GM18951 (cell line): ENCODE measurements around the gene CORO7.

Experiments
- POLR2A ChIP-seq: IDR thresholded peaks from 4 replicates; pipeline ENCODE4 v1.6.1; 2011; ENCODE audit warnings: mild to moderate bottlenecking; ENCODE audit not compliant: insufficient read length, insufficient read depth; ENCODE audit errors: extremely low read depth
- in situ Hi-C: fragments of 300-500 bp; cut with MboI; formaldehyde crosslinking; loops from one replicate; pipeline ENCODE4 v1.12.0; 2022; ENCODE audit warnings: low sequenced_read_pairs, mixed read lengths, inconsistent platforms; ENCODE audit not compliant: unreplicated experiment

Gene CORO7

GRCh38 chr16:4416200-4417032 lies at the start of gene CORO7:
Gene CORO7 (minus strand): TSS chr16:4416596. CDS start chr16:4416518, 78 bp downstream.
- TF ChIP-seq POLR2A: peak; percentile 73
- in situ Hi-C loops: no loop called here

GRCh38 chr16:4463522-4464163 lies 47.2 kb upstream of the CORO7 start:
- in situ Hi-C loops: no loop called here
- no peak for TF ChIP-seq POLR2A

DNA sequence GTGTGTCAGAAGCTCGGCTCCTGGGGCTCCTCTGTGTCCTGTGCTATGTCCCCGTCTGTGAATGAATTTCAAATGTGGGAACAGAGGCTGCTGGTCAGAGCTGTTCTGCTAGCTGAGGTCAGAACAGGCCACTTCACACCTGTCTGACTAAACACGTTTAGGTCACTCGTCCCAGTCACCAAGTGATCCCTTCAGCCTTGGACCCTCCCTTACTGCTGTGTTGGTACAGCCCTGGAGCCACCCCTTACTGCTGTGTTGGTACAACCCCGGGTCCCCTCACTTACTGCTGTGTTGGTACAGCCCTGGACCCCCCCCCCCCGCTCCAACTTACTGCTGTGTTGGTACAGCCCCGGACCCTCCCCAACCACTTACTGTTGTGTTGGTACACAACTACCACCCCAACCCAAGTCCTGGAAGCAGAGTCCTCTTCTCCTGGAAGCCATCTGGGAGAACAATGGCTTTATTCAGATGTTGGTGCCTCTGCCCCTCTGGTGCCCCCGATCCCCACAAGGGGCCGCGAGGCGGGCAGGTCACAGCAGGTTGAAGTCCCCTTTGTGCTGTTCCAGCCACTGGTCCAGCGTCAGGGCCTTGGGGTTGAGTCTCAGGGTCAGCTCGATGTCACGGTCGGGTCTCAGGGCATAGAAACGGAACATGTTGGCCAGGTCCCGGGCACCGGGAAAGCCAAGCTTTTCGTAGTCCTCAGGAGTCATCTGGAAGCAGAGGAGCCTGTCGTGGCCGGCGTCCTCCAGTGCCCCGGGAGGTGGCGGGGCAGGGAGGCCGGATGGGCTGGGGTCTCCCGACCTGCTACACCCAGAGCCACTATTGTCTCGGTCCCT lies 45.1 kb upstream of the CORO7 start:
- in situ Hi-C loops: no loop called here
- no peak for TF ChIP-seq POLR2A

DNA sequence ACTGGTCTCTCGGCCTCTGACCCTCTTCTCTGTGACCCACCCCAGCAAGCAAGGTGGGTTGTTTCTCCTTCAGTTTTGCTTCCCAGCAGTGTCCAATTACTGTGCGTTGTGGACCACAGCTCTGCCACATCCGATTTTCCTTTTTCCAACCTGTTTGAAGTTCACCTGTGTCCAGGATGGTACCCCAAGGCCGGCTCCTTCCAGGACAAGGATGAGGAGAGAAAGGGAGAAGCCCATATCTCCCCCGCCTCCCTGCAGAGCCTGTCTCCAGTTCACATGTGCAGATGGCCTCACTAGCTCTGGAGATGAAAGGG lies 44.5 kb upstream of the CORO7 start:
- TF ChIP-seq POLR2A: no peak
- in situ Hi-C loops: no loop called here

DNA sequence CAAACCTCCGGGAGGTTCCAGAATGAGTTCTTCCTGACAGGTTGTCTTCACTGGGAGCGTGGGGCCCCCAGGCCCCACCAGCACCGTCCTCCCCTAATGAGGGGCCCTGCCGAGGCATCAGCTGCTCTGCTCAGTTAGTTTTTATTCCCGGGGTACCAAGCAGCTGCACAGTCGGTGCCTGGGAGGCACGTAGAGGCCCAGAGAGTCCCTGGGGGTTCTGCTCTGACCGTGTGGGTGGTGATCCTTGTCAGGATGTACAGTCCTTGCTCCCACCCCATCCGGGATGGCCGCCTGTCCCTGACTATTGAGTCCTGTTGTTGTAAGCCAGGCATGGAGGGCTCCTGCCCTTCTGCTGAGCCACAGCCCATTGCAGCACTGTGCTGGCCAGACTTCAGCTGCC lies 39.6 kb upstream of the CORO7 start:
- TF ChIP-seq POLR2A: no peak
- in situ Hi-C loops: no loop called here

DNA sequence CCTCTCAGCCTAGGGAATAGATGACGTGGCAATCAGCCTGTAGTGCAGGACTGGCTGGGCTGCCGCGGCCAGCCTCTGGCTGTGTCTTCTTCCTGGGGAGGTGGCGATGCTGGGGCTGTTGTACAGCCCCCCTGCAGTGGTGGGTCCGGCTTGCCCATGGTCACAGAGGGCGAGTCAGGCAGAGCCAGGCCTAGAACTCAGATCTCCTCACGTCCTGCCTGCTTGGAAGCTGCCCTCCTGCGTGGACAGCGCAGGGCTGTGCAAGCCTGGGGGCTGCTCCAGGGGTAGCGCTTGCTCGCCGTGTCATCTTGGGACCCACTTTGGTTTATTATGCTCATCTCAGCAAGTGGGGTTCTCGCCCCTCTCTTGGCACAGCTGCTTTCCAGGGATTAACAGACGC lies 38.7 kb upstream of the CORO7 start:
- in situ Hi-C loops: no loop called here
- TF ChIP-seq POLR2A: no peak

- in situ Hi-C loops: no loop called here
- no peak for TF ChIP-seq POLR2A
Measured at GRCh38 chr16:4454623-4455022, 38.2 kb upstream of the CORO7 start.

GRCh38 chr16:4452674-4453073 lies 36.3 kb upstream of the CORO7 start:
- in situ Hi-C loops: no loop called here
- TF ChIP-seq POLR2A: no peak

- in situ Hi-C loops: no loop called here
- TF ChIP-seq POLR2A: no peak
Measured at GRCh38 chr16:4450931-4451519, 34.6 kb upstream of the CORO7 start.

DNA sequence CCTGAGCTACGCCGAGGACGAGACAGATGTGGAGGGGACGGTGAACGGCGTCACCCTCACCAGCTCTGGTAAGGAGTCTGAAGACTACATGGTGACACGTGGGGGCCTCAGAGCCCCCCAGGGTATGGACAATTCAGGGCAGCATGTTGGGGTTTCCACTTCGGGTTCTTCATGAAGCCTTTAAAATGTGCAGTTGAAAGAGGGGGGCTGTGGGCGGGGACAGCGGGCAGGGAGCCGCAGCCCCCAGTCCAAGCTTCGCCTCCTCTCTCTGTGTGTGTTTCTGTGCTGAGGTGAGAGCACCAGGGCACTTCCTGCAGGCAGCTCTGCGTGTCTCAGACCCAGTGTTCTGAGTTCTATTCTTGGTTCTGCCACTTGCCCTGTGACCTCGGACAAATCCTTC lies 34.0 kb upstream of the CORO7 start:
- in situ Hi-C loops: no loop called here
- TF ChIP-seq POLR2A: no peak

DNA sequence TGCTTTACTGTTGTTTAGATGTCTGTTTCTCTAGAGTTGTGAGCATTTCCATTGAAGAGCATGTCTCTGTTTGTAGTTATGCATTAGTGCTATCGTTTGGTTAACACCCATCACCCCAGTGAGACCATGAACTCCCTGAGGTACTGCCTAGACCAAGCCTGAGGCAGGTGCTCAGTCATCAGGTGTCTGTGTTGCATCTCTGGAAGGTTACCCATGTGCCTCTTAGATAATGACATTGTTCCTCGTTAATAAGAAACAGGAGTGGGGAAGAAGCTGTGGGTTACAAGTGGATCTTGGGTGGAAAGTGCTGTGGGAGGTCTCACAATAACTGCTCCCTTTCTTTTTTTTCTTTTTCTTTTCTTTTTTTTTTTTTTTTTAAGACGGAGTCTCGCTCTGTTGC lies 27.6 kb upstream of the CORO7 start:
- no peak for TF ChIP-seq POLR2A
- in situ Hi-C loops: no loop called here

DNA sequence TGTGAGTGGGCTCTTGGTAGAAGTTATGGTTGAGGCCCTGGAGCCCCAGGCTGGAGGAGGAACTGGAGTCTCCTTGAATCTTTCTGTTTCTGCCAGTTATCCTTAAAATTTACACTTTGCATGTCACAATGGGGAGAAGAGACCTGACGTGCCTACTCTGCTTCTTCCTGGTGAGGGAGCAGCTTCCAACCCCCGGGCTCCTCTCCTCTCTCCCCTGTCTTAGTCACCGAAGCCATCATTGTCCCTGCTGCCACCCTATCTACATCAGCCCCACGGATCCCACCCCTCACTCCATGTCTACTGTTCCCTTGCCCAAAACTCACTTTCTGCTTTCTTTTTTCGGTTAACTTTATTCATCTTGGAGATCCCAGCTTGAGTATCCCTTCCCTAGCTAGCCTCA lies 26.9 kb upstream of the CORO7 start:
- TF ChIP-seq POLR2A: no peak
- in situ Hi-C loops: no loop called here

DNA sequence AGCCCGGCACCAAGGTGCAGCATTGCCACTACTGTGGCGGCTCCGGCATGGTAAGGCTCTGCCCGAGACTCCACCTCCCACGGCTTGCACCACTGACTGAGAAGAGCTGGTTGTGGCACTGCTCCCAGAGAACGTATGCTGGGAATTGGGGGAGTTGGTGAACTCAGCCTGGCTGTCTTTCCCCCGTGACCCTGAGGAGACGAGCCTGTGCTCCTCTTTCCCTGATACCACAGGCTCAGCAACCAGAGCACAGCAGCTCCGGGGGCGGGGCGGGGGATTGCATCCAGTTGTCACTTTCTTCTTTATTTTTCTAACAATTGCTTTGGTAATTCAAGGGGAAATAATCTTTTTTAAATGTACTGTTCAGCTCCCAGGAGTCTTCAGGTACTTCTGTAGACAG lies 26.0 kb upstream of the CORO7 start:
- in situ Hi-C loops: no loop called here
- TF ChIP-seq POLR2A: no peak
